Peyer's patch (tissue), 4 donors: Measurements from ENCODE around the gene NUDT22. TPM values are rescaled to one million over a fixed set of nuclear protein-coding genes. Genes with fewer than 3 reads are reported as not detected.
"Not testable (repeated sequence)": the region's sequence is repeated elsewhere in the genome, so short reads cannot be mapped to it uniquely, and the experiment has no call there.

ENCODE experiments used
- DNase-seq, 3 donors: peaks; one replicate each; pipeline ENCODE4 v3.0.0-alpha.2; 2017 to 2019
- H3K27ac ChIP-seq, 4 donors: fragments of 200-600 bp; sonication (generic); one replicate each; pipeline ENCODE4 v1.5.1; 2016 to 2019
- H3K27me3 ChIP-seq, 2 donors: fragments of 200-600 bp; sonication (generic); one replicate each; pipeline ENCODE4 v1.5.1; 2019
- H3K36me3 ChIP-seq, 3 donors: fragments of 200-600 bp; sonication (generic); one replicate each; pipeline ENCODE4 v1.5.1; 2016 to 2019
- H3K4me1 ChIP-seq, 4 donors: fragments of 200-600 bp; sonication (generic); one replicate each; pipeline ENCODE4 v1.5.1; 2016 to 2019
- H3K4me3 ChIP-seq, 4 donors: fragments of 200-600 bp; sonication (generic); 1 replicate in 3 of 4; 2 replicates in 1 of 4; pipeline ENCODE4 v1.5.1; 2016 to 2019; ENCODE audit warnings: mild to moderate bottlenecking in 1 of 4
- H3K9me3 ChIP-seq, 4 donors: fragments of 200-600 bp; sonication (generic); one replicate each; pipeline ENCODE4 v1.5.1; 2016 to 2019; ENCODE audit warnings: mild to moderate bottlenecking in 1 of 4
- CTCF ChIP-seq, 6 experiments: fragments of 450-650 bp in 4 of 6; fragments of 200-600 bp in 2 of 6; sonication (generic) in 1 of 6; IDR thresholded peaks; one replicate each; pipeline ENCODE4 v1.5.1; 2017 to 2019; ENCODE audit warnings: antibody characterized with exemption in 6 of 6, mild to moderate bottlenecking in 3 of 6, moderate library complexity in 1 of 6
- POLR2A ChIP-seq, 2 donors: fragments of 450-650 bp; IDR thresholded peaks; one replicate each; pipeline ENCODE4 v1.5.1; 2017; ENCODE audit warnings: antibody characterized with exemption in 2 of 2, mild to moderate bottlenecking in 2 of 2, moderate library complexity in 2 of 2
- total RNA-seq, 4 donors: library from RNA; depleted of rRNA; stranded (reverse); fragments of >200 nt; gene quantifications; one replicate each; pipeline ENCODE4 v1.1.0, GENCODE V29; 2016

NUDT22 gene
- total RNA-seq, 4 donors from 2014 or later, result 145 to 190 (median 156) TPM

- Histone ChIP-seq H3K4me3 (no peak overlapping the region), H3K4me1 (peaks cover 0 to 51% (median 28%) of the 10 kb centered on the region in 4 donors), H3K36me3 (peaks cover 0 to 14% (median 0%) of the 10 kb centered on the region in 3 donors), H3K27ac (peak overlapping the region in 3 of 4 donors; percentile 98), H3K9me3 (no peaks in the 10 kb centered on the region), H3K27me3 (no peaks in the 10 kb centered on the region)
- DNase-seq, result no peak
- TF ChIP-seq POLR2A (IDR thresholded peaks at IDR 0.05), result no peak
- no peak for TF ChIP-seq CTCF (IDR thresholded peaks at IDR 0.05)
Observed at GRCh38 chr11:64243236-64243854, 17.3 kb downstream of the NUDT22 start.

- H3K4me1 ChIP-seq, result peaks cover 0 to 57% (median 28%) of the 10 kb centered on the region in 4 donors
- H3K27ac ChIP-seq, result peak overlapping the region in 1 of 4 donors; percentile 44
- no peak for TF ChIP-seq POLR2A (IDR thresholded peaks at IDR 0.05)
- TF ChIP-seq CTCF (IDR thresholded peaks at IDR 0.05), result no peak
- no peak overlapping the region for H3K4me3 ChIP-seq
- no peak for DNase-seq
- no peaks in the 10 kb centered on the region for H3K27me3 ChIP-seq
- H3K36me3 ChIP-seq, result peaks cover 0 to 7% (median 0%) of the 10 kb centered on the region in 3 donors
- no peaks in the 10 kb centered on the region for H3K9me3 ChIP-seq
Observed at GRCh38 chr11:64244107-64244506, 18.0 kb downstream of the NUDT22 start.

GRCh38 chr11:64244966-64245365, 18.9 kb downstream of the NUDT22 start:
- peak overlapping the region; percentile 87 to 96 (median 90) for H3K27ac ChIP-seq
- no peak for DNase-seq
- peaks cover 0 to 7% (median 0%) of the 10 kb centered on the region in 3 donors for H3K36me3 ChIP-seq
- H3K4me1 ChIP-seq, result peaks cover 0 to 60% (median 24%) of the 10 kb centered on the region in 4 donors
- no peak for TF ChIP-seq CTCF (IDR thresholded peaks at IDR 0.05)
- TF ChIP-seq POLR2A (IDR thresholded peaks at IDR 0.05), result no peak
- H3K9me3 ChIP-seq, result no peaks in the 10 kb centered on the region
- H3K27me3 ChIP-seq, result no peaks in the 10 kb centered on the region
- H3K4me3 ChIP-seq, result peak overlapping the region; percentile 48 to 82 (median 67)

- Histone ChIP-seq H3K27ac (peak overlapping the region; percentile 87 to 96 (median 90)), H3K4me1 (peaks cover 0 to 62% (median 19%) of the 10 kb centered on the region in 4 donors), H3K36me3 (peaks cover 0 to 7% (median 0%) of the 10 kb centered on the region in 3 donors), H3K9me3 (no peaks in the 10 kb centered on the region), H3K4me3 (peak overlapping the region; percentile 48 to 82 (median 67)), H3K27me3 (no peaks in the 10 kb centered on the region)
- no peak for TF ChIP-seq POLR2A (IDR thresholded peaks at IDR 0.05)
- TF ChIP-seq CTCF (IDR thresholded peaks at IDR 0.05), result no peak
- peak; percentile 66 to 87 (median 82) for DNase-seq
Observed at GRCh38 chr11:64245401-64245796, 19.3 kb downstream of the NUDT22 start.

GRCh38 chr11:64245797-64246620, 19.9 kb downstream of the NUDT22 start:
- H3K27me3 ChIP-seq, result no peaks in the 10 kb centered on the region
- peaks cover 0 to 7% (median 0%) of the 10 kb centered on the region in 3 donors for H3K36me3 ChIP-seq
- peaks cover 0 to 68% (median 20%) of the 10 kb centered on the region in 4 donors for H3K4me1 ChIP-seq
- peak; percentile 62 to 71 for TF ChIP-seq POLR2A (IDR thresholded peaks at IDR 0.05)
- TF ChIP-seq CTCF (IDR thresholded peaks at IDR 0.05), result no peak
- H3K9me3 ChIP-seq, result no peaks in the 10 kb centered on the region
- peak overlapping the region; percentile 48 to 82 (median 67) for H3K4me3 ChIP-seq
- H3K27ac ChIP-seq, result peak overlapping the region; percentile 87 to 96 (median 90)
- DNase-seq, result peak; percentile 59 to 84 (median 84)

- H3K4me3 ChIP-seq, result peak overlapping the region; percentile 48 to 82 (median 67)
- DNase-seq, H3K27me3 ChIP-seq, H3K9me3 ChIP-seq, H3K36me3 ChIP-seq: not testable (repeated sequence)
- H3K4me1 ChIP-seq, result peaks cover 0 to 69% (median 20%) of the 10 kb centered on the region in 4 donors
- H3K27ac ChIP-seq, result peak overlapping the region; percentile 87 to 96 (median 90)
Observed at GRCh38 chr11:64246621-64246870, 20.5 kb downstream of the NUDT22 start.
